Measurements from ENCODE around the gene MIA2. TPM values are rescaled to one million over a fixed set of nuclear protein-coding genes. Genes with fewer than 3 reads are reported as not detected.

MIA2 gene
- total and polyA plus RNA-seq, 4 donors = 39.2 to 106 (median 56.4) TPM

DNA sequence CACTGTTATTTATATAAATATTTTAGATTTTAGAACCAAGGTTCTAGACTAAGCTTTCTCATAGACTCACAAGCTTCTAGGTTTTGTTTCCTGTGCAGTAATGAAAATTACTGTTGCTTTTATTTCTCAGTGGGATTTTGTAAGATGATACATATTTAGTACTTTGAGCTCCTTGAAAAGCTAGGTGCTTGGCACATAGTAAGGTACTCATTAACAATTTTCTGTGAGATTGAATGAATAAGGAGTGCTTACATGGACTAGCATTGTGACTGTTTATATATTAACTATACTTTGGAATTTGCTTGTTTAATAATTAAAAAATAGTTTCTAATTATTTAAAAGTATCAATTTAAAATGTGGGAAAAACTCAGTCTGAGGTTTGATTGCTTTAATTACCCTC, 85.7 kb downstream of the MIA2 start:
- H3K27ac ChIP-seq (ENCODE audit: low read depth in 1 of 2, low read length in 2 of 2) = no peak overlapping the region
- H3K4me1 ChIP-seq (ENCODE audit: control insufficient read depth in 4 of 4, insufficient read depth in 4 of 4, low read length in 3 of 4) = peaks cover 0 to 7% (median 1%) of the 10 kb centered on the region in 4 donors
- no peaks in the 10 kb centered on the region for H3K27me3 ChIP-seq (ENCODE audit: control insufficient read depth in 4 of 4, insufficient read depth in 4 of 4, low read length in 3 of 4)
- TF ChIP-seq, protein P1, sequence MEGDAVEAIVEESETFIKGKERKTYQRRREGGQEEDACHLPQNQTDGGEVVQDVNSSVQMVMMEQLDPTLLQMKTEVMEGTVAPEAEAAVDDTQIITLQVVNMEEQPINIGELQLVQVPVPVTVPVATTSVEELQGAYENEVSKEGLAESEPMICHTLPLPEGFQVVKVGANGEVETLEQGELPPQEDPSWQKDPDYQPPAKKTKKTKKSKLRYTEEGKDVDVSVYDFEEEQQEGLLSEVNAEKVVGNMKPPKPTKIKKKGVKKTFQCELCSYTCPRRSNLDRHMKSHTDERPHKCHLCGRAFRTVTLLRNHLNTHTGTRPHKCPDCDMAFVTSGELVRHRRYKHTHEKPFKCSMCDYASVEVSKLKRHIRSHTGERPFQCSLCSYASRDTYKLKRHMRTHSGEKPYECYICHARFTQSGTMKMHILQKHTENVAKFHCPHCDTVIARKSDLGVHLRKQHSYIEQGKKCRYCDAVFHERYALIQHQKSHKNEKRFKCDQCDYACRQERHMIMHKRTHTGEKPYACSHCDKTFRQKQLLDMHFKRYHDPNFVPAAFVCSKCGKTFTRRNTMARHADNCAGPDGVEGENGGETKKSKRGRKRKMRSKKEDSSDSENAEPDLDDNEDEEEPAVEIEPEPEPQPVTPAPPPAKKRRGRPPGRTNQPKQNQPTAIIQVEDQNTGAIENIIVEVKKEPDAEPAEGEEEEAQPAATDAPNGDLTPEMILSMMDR (IDR thresholded peaks at IDR 0.05; ENCODE audit: low read depth, low read length, missing input control) = no peak
- TF ChIP-seq, protein P2, sequence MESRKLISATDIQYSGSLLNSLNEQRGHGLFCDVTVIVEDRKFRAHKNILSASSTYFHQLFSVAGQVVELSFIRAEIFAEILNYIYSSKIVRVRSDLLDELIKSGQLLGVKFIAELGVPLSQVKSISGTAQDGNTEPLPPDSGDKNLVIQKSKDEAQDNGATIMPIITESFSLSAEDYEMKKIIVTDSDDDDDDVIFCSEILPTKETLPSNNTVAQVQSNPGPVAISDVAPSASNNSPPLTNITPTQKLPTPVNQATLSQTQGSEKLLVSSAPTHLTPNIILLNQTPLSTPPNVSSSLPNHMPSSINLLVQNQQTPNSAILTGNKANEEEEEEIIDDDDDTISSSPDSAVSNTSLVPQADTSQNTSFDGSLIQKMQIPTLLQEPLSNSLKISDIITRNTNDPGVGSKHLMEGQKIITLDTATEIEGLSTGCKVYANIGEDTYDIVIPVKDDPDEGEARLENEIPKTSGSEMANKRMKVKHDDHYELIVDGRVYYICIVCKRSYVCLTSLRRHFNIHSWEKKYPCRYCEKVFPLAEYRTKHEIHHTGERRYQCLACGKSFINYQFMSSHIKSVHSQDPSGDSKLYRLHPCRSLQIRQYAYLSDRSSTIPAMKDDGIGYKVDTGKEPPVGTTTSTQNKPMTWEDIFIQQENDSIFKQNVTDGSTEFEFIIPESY (IDR thresholded peaks at IDR 0.05) = no peak
- TF ChIP-seq, protein P3, sequence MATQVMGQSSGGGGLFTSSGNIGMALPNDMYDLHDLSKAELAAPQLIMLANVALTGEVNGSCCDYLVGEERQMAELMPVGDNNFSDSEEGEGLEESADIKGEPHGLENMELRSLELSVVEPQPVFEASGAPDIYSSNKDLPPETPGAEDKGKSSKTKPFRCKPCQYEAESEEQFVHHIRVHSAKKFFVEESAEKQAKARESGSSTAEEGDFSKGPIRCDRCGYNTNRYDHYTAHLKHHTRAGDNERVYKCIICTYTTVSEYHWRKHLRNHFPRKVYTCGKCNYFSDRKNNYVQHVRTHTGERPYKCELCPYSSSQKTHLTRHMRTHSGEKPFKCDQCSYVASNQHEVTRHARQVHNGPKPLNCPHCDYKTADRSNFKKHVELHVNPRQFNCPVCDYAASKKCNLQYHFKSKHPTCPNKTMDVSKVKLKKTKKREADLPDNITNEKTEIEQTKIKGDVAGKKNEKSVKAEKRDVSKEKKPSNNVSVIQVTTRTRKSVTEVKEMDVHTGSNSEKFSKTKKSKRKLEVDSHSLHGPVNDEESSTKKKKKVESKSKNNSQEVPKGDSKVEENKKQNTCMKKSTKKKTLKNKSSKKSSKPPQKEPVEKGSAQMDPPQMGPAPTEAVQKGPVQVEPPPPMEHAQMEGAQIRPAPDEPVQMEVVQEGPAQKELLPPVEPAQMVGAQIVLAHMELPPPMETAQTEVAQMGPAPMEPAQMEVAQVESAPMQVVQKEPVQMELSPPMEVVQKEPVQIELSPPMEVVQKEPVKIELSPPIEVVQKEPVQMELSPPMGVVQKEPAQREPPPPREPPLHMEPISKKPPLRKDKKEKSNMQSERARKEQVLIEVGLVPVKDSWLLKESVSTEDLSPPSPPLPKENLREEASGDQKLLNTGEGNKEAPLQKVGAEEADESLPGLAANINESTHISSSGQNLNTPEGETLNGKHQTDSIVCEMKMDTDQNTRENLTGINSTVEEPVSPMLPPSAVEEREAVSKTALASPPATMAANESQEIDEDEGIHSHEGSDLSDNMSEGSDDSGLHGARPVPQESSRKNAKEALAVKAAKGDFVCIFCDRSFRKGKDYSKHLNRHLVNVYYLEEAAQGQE (IDR thresholded peaks at IDR 0.05) = no peak
- TF ChIP-seq NR2F2 (IDR thresholded peaks at IDR 0.05) (no peak), SP1 (IDR thresholded peaks at IDR 0.05) (no peak), RAD21 (IDR thresholded peaks at IDR 0.05) (no peak), FOXA1 (IDR thresholded peaks at IDR 0.05) (no peak), HNF4A (conservative IDR thresholded peaks at IDR 0.05) (no peak)
- no peak for DNase-seq (ENCODE audit: low spot score)
- no peaks in the 10 kb centered on the region for H3K9me3 ChIP-seq (ENCODE audit: control insufficient read depth in 4 of 4, low read length in 3 of 4)
- H3K4me3 ChIP-seq (ENCODE audit: low read depth in 1 of 3, low read length in 3 of 3) = no peak overlapping the region
- H3K36me3 ChIP-seq (ENCODE audit: control insufficient read depth in 4 of 4, insufficient read depth in 3 of 4, low read depth in 1 of 4, low read length in 3 of 4) = peaks cover 4 to 48% (median 30%) of the 10 kb centered on the region in 4 donors
- no peak overlapping the region for H3K9ac ChIP-seq (ENCODE audit: low read depth in 1 of 2, low read length in 2 of 2)

DNA sequence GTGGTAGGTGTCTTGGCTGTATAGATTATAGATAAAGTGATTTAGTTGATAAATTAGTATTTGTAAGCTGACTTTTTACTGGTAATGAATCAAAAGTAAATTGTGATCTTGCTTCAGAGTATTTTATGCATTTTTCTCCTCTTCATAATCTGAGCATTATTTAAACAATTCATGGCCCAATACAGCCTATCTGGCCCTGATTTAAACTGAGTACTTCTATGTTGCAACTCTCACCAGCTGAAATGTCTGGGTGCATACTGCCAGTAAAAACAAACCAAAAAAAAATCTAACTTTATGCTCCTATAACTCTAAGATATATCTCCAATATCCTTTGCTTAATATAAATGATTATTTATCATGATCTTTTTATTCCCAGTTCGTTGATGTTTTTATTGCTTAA, 86.6 kb downstream of the MIA2 start:
- no peak overlapping the region for H3K9ac ChIP-seq (ENCODE audit: low read depth in 1 of 2, low read length in 2 of 2)
- no peaks in the 10 kb centered on the region for H3K27me3 ChIP-seq (ENCODE audit: control insufficient read depth in 4 of 4, insufficient read depth in 4 of 4, low read length in 3 of 4)
- DNase-seq (ENCODE audit: low spot score) = no peak
- H3K36me3 ChIP-seq (ENCODE audit: control insufficient read depth in 4 of 4, insufficient read depth in 3 of 4, low read depth in 1 of 4, low read length in 3 of 4) = peaks cover 5 to 48% (median 30%) of the 10 kb centered on the region in 4 donors
- H3K4me3 ChIP-seq (ENCODE audit: low read depth in 1 of 3, low read length in 3 of 3) = no peak overlapping the region
- no peak overlapping the region for H3K27ac ChIP-seq (ENCODE audit: low read depth in 1 of 2, low read length in 2 of 2)
- no peaks in the 10 kb centered on the region for H3K9me3 ChIP-seq (ENCODE audit: control insufficient read depth in 4 of 4, low read length in 3 of 4)
- WGBS = 98% methylated on average over 1 of the region's 1 CpG
- TF ChIP-seq, protein P3 (IDR thresholded peaks at IDR 0.05) = no peak
- TF ChIP-seq YY1 (IDR thresholded peaks at IDR 0.05) (no peak), RAD21 (IDR thresholded peaks at IDR 0.05) (no peak), TAF1 (conservative IDR thresholded peaks at IDR 0.05) (no peak), HNF4A (conservative IDR thresholded peaks at IDR 0.05) (no peak)
- TF ChIP-seq, protein P2 (IDR thresholded peaks at IDR 0.05) = no peak
- peaks cover 0 to 7% (median 1%) of the 10 kb centered on the region in 4 donors for H3K4me1 ChIP-seq (ENCODE audit: control insufficient read depth in 4 of 4, insufficient read depth in 4 of 4, low read length in 3 of 4)

All from liver (tissue), 9 donors.